Lower leg skin (tissue), 4 donors: ENCODE measurements around the gene LRFN2. TPM values are rescaled to one million over a fixed set of nuclear protein-coding genes. Genes with fewer than 3 reads are reported as not detected.

ENCODE experiments used
- DNase-seq, 2 donors: peaks; one replicate each; pipeline ENCODE4 v3.0.0-alpha.2; 2019; ENCODE audit warnings: low spot score in 2 of 2
- H3K4me3 ChIP-seq: fragments of 200-600 bp; sonication (generic); 2 replicates; pipeline ENCODE4 v1.5.1; 2017; ENCODE audit warnings: mild to moderate bottlenecking, low read depth; ENCODE audit not compliant: poor library complexity, severe bottlenecking
- CTCF ChIP-seq, 3 donors: fragments of 450-650 bp; IDR thresholded peaks; one replicate each; pipeline ENCODE4 v1.5.1; 2016; ENCODE audit warnings: antibody characterized with exemption in 3 of 3, mild to moderate bottlenecking in 3 of 3, moderate library complexity in 2 of 3
- POLR2A ChIP-seq, 2 donors: fragments of 450-650 bp; IDR thresholded peaks; one replicate each; pipeline ENCODE4 v1.6.1; 2016 to 2017; ENCODE audit warnings: antibody characterized with exemption in 2 of 2, mild to moderate bottlenecking in 1 of 2, moderate library complexity in 1 of 2
- WGBS, 2 donors: methylation state at CpG; one replicate each; pipeline ENCODE4 v1.1.5; 2018; 5-methylcytosine and 5-hydroxymethylcytosine counted together
- intact Hi-C: fragments of 100-400 bp; cut with DNase I; formaldehyde crosslinking; loops from one replicate; pipeline ENCODE4 v1.15.0; 2023; ENCODE audit warnings: low total_unique reads
- total RNA-seq, 4 donors: library from RNA; depleted of rRNA; stranded (reverse); fragments of >200 nt; gene quantifications; one replicate each; pipeline ENCODE4 v1.1.0, GENCODE V29; 2016

Gene LRFN2
- total RNA-seq, 4 donors from 2014 or later = 0.10 TPM; not detected in 3

- H3K4me3 ChIP-seq = no peak overlapping the region
- TF ChIP-seq CTCF (IDR thresholded peaks at IDR 0.05) = no peak
- TF ChIP-seq POLR2A (IDR thresholded peaks at IDR 0.05) = no peak
- WGBS, 2 donors = 95 to 97% methylated on average over 1 of the region's 1 CpG
- DNase-seq = no peak
- intact Hi-C loops = no loop called here
Measured at GRCh38 chr6:40419377-40419776, 167.8 kb downstream of the LRFN2 start.

- intact Hi-C loops = no loop called here
- H3K4me3 ChIP-seq = no peak overlapping the region
- TF ChIP-seq POLR2A (IDR thresholded peaks at IDR 0.05) (no peak), CTCF (IDR thresholded peaks at IDR 0.05) (no peak)
- 67 to 78% methylated on average over 9 of the region's 9 CpGs for WGBS, 2 donors
- DNase-seq = no peak
Measured at GRCh38 chr6:40417031-40417430, 170.1 kb downstream of the LRFN2 start.

- intact Hi-C loops = no loop called here
- 86 to 87% methylated on average over 5 to 6 of the region's 6 CpGs for WGBS, 2 donors
- H3K4me3 ChIP-seq = no peak overlapping the region
- no peak for DNase-seq
- no peak for TF ChIP-seq CTCF (IDR thresholded peaks at IDR 0.05)
- TF ChIP-seq POLR2A (IDR thresholded peaks at IDR 0.05) = no peak
Measured at GRCh38 chr6:40414617-40415016, 172.5 kb downstream of the LRFN2 start.

GRCh38 chr6:40413239-40413638 is 173.9 kb downstream of the LRFN2 start:
- intact Hi-C loops = no loop called here
- H3K4me3 ChIP-seq = no peak overlapping the region
- TF ChIP-seq POLR2A (IDR thresholded peaks at IDR 0.05) (no peak), CTCF (IDR thresholded peaks at IDR 0.05) (no peak)
- no peak for DNase-seq
- WGBS, 2 donors = 57 to 69% methylated on average over 5 to 6 of the region's 6 CpGs

GRCh38 chr6:40411881-40412280 is 175.3 kb downstream of the LRFN2 start:
- TF ChIP-seq CTCF (IDR thresholded peaks at IDR 0.05) (no peak), POLR2A (IDR thresholded peaks at IDR 0.05) (no peak)
- no peak overlapping the region for H3K4me3 ChIP-seq
- intact Hi-C loops = no loop called here
- WGBS, 2 donors = 89 to 92% methylated on average over 6 of the region's 6 CpGs
- no peak for DNase-seq

GRCh38 chr6:40410821-40411220 is 176.3 kb downstream of the LRFN2 start:
- intact Hi-C loops = no loop called here
- TF ChIP-seq CTCF (IDR thresholded peaks at IDR 0.05) = no peak
- no peak for TF ChIP-seq POLR2A (IDR thresholded peaks at IDR 0.05)
- WGBS, 2 donors = 27 to 38% methylated on average over 1 of the region's 1 CpG

More at GRCh38 chr6:40410821-40411220, 176.3 kb downstream of the LRFN2 start:
- no peak for DNase-seq
- no peak overlapping the region for H3K4me3 ChIP-seq
